PC-3 (cell line): ENCODE data around the gene TMEM174. TPM values are rescaled to one million over a fixed set of nuclear protein-coding genes. Genes with fewer than 3 reads are reported as not detected.
"Not testable (repeated sequence)": the region's sequence is repeated elsewhere in the genome, so short reads cannot be mapped to it uniquely, and the experiment has no call there.

Experiments used
- ATAC-seq: fragments of 200-7000 bp; cut with Tn5 transposase; 2 replicates; pipeline ENCODE4 v1.9.1; 2020; ENCODE audit warnings: mild to moderate bottlenecking, moderate library complexity
- BruUV-seq: library from RNA; stranded (reverse); fragments of 400-500 nt; replicated peaks from 2 replicates; lab custom pipeline; 2021; lab: Mats Ljungman, UMichigan
- CTCF ChIA-PET: fragments of 300-600 bp; sonication (Branson Sonifier 250); formaldehyde crosslinking; loops from one replicate; lab custom pipeline; 2022; ENCODE audit warnings: antibody characterized with exemption; lab: Charles Lee
- POLR2A ChIA-PET: fragments of 300-600 bp; sonication (Branson Sonifier 250); formaldehyde crosslinking; loops from one replicate; lab custom pipeline; 2022; ENCODE audit warnings: antibody characterized with exemption; ENCODE audit not compliant: unreplicated experiment; lab: Charles Lee
- DNase-seq: peaks from one replicate; pipeline ENCODE4 v3.0.0-alpha.2; 2015
- H2AFZ ChIP-seq: fragments of 300-600 bp; sonication (generic); 2 replicates; pipeline ENCODE4 v1.6.0; 2016; ENCODE audit warnings: antibody characterized with exemption, low read length
- H3F3A ChIP-seq: fragments of 300-600 bp; sonication (generic); one replicate; pipeline ENCODE4 v1.6.0; 2017; ENCODE audit warnings: antibody characterized with exemption, low read length, control low read depth, mild to moderate bottlenecking; ENCODE audit not compliant: unreplicated experiment
- H3K27ac ChIP-seq: fragments of 300-600 bp; sonication (generic); 2 replicates; pipeline ENCODE4 v1.5.1; 2016; ENCODE audit warnings: mild to moderate bottlenecking, low read length
- H3K27me3 ChIP-seq: fragments of 300-600 bp; sonication (generic); 2 replicates; pipeline ENCODE4 v1.6.1; 2016; ENCODE audit warnings: low read length, mixed read lengths
- H3K36me3 ChIP-seq: fragments of 300-600 bp; sonication (generic); 2 replicates; pipeline ENCODE4 v1.6.1; 2016; ENCODE audit warnings: low read depth, mixed run types, low read length, mixed read lengths
- H3K4me1 ChIP-seq: fragments of 300-600 bp; sonication (generic); 2 replicates; pipeline ENCODE4 v1.5.1; 2016; ENCODE audit warnings: low read length; ENCODE audit not compliant: insufficient read depth
- H3K4me2 ChIP-seq: fragments of 300-600 bp; sonication (generic); 2 replicates; pipeline ENCODE4 v1.6.0; 2016; ENCODE audit warnings: low read length
- H3K4me3 ChIP-seq: fragments of 300-600 bp; sonication (generic); 2 replicates; pipeline ENCODE4 v1.5.1; 2016; ENCODE audit warnings: mild to moderate bottlenecking, low read length, mixed read lengths
- H3K79me2 ChIP-seq: fragments of 300-600 bp; sonication (generic); 2 replicates; pipeline ENCODE4 v1.6.1; 2017; ENCODE audit warnings: low read length, mixed read lengths
- H3K9ac ChIP-seq: fragments of 300-600 bp; sonication (generic); 2 replicates; pipeline ENCODE4 v1.6.0; 2016; ENCODE audit warnings: mild to moderate bottlenecking, low read length
- H3K9me2 ChIP-seq: fragments of 300-600 bp; sonication (generic); replicated peaks from 2 replicates; pipeline ENCODE4 v1.6.1; 2016; ENCODE audit warnings: mixed run types, low read length, mixed read lengths
- H3K9me3 ChIP-seq: fragments of 300-600 bp; sonication (generic); 2 replicates; pipeline ENCODE4 v1.6.1; 2016; ENCODE audit warnings: low read length, mixed read lengths
- H4K20me1 ChIP-seq: fragments of 300-600 bp; sonication (generic); 2 replicates; pipeline ENCODE4 v1.6.1; 2016; ENCODE audit warnings: low read length, mixed read lengths
- CTCF ChIP-seq: fragments of 300-600 bp; sonication (generic); conservative IDR thresholded peaks from 2 replicates; pipeline ENCODE4 v1.5.1; 2017; ENCODE audit warnings: antibody characterized with exemption, low read depth, mild to moderate bottlenecking, low read length
- EZH2 ChIP-seq: fragments of 300-600 bp; sonication (generic); IDR thresholded peaks from one replicate; pipeline ENCODE4 v1.6.1; 2017; ENCODE audit warnings: antibody characterized with exemption, mild to moderate bottlenecking, low read length; ENCODE audit not compliant: unreplicated experiment
- EZH2phosphoT487 ChIP-seq: fragments of 300-600 bp; sonication (generic); IDR thresholded peaks from 2 replicates; pipeline ENCODE4 v1.6.1; 2018; ENCODE audit warnings: mild to moderate bottlenecking, antibody characterized with exemption, low read length, borderline replicate concordance
- intact Hi-C: fragments of 100-400 bp; cut with micrococcal nuclease; formaldehyde crosslinking; loops from 2 replicates; pipeline ENCODE4 v1.9.0; 2023
- total RNA-seq: library from RNA; depleted of rRNA; stranded (reverse); fragments of >200 nt; gene quantifications from 2 replicates; pipeline ENCODE4 v1.2.3, GENCODE V29; 2014

The TMEM174 gene
- total RNA-seq, 1 experiment from 2014 or later: not detected

GRCh38 chr5:73215891-73216610 lies 43.1 kb downstream of the TMEM174 start:
- peak; percentile 94 for ATAC-seq
- H3K4me3 ChIP-seq: peak overlapping the region; percentile 68
- no TSS peak for BruUV-seq
- H3K9me3 ChIP-seq: no peaks in the 10 kb centered on the region
- peak overlapping the region; percentile 88 for H3K9ac ChIP-seq
- H3K79me2 ChIP-seq: no peaks in the 10 kb centered on the region
- no peaks in the 10 kb centered on the region for H3F3A ChIP-seq
- peak; percentile 77 for DNase-seq
- H3K36me3 ChIP-seq: no peaks in the 10 kb centered on the region
- no peaks in the 10 kb centered on the region for H3K27me3 ChIP-seq
- no peaks in the 10 kb centered on the region for H4K20me1 ChIP-seq
- ChIA-PET POLR2A (interaction anchor here (0.5 to 0.7 kb wide), 5 partner anchors 94 to 831 kb away, joined by 3 to 6 read pairs (median 3); partner anchors contain the start of gene BTF3), CTCF (interaction anchor here (0.6 to 2.0 kb wide), 11 partner anchors 8 to 259 kb away, joined by 3 to 16 read pairs (median 4); partner anchors contain the start of gene FOXD1)
- H2AFZ ChIP-seq: peak overlapping the region; percentile 82
- H3K27ac ChIP-seq: peak overlapping the region; percentile 68
- intact Hi-C loops: loop anchor here (1.0 to 5.0 kb wide), 4 partner anchors 81 to 235 kb away; no protein-coding TSS in a partner anchor
- H3K9me2 ChIP-seq: no peaks in the 10 kb centered on the region
- no peaks in the 10 kb centered on the region for H3K4me1 ChIP-seq
- peak overlapping the region; percentile 93 for H3K4me2 ChIP-seq
- no peak for TF ChIP-seq EZH2phosphoT487
- no peak for TF ChIP-seq EZH2
- TF ChIP-seq CTCF: peak; percentile 70

GRCh38 chr5:73218552-73219171 lies 45.7 kb downstream of the TMEM174 start:
- ChIA-PET CTCF (interaction anchor here (0.6 to 0.9 kb wide), 5 partner anchors 103 to 233 kb away, joined by 3 to 7 read pairs (median 3); no protein-coding TSS in a partner anchor), POLR2A (no interaction called here)
- H3K27me3 ChIP-seq: no peaks in the 10 kb centered on the region
- ATAC-seq: 0 out of 2 replicates have a peak, but pooled peaks have one; percentile 18
- H3K27ac ChIP-seq: no peak overlapping the region
- no peaks in the 10 kb centered on the region for H3K9me2 ChIP-seq
- H3K36me3 ChIP-seq: no peaks in the 10 kb centered on the region
- no peaks in the 10 kb centered on the region for H3F3A ChIP-seq
- intact Hi-C loops: loop anchor here (2.0 to 5.0 kb wide), 3 partner anchors 79 to 219 kb away; no protein-coding TSS in a partner anchor
- H2AFZ ChIP-seq: no peak overlapping the region
- no peaks in the 10 kb centered on the region for H3K4me1 ChIP-seq
- peak; percentile 62 for TF ChIP-seq CTCF
- no peak for TF ChIP-seq EZH2phosphoT487
- no peak for TF ChIP-seq EZH2
- peak; percentile 58 for DNase-seq
- H3K9me3 ChIP-seq: no peaks in the 10 kb centered on the region
- H3K79me2 ChIP-seq: no peaks in the 10 kb centered on the region
- no peak overlapping the region for H3K4me3 ChIP-seq
- no peak overlapping the region for H3K9ac ChIP-seq
- no peak overlapping the region for H3K4me2 ChIP-seq
- no peaks in the 10 kb centered on the region for H4K20me1 ChIP-seq
- no TSS peak for BruUV-seq

- H3K9ac ChIP-seq, CTCF ChIA-PET, H3K27ac ChIP-seq, H3F3A ChIP-seq, H4K20me1 ChIP-seq, BruUV-seq, POLR2A ChIA-PET, H3K4me1 ChIP-seq, H3K36me3 ChIP-seq, H3K27me3 ChIP-seq, ATAC-seq, H3K9me2 ChIP-seq, H3K4me3 ChIP-seq, H3K79me2 ChIP-seq, H3K9me3 ChIP-seq, H2AFZ ChIP-seq, H3K4me2 ChIP-seq, DNase-seq: not testable (repeated sequence)
- intact Hi-C loops: loop anchor here (2.0 to 5.0 kb wide), 3 partner anchors 78 to 218 kb away; no protein-coding TSS in a partner anchor
Observed at GRCh38 chr5:73219336-73219735, 46.3 kb downstream of the TMEM174 start.
